K562 (cell line): Measurements from ENCODE around the gene RPRD1B. TPM values are rescaled to one million over a fixed set of nuclear protein-coding genes. Genes with fewer than 3 reads are reported as not detected.

ENCODE experiments used
- ATAC-seq: fragments of 200-7000 bp; cut with Tn5 transposase; 3 replicates; pipeline ENCODE4 v1.9.1; 2020; ENCODE audit warnings: moderate library complexity
- BruUV-seq: library from RNA; stranded (reverse); fragments of 400-500 nt; replicated peaks from 2 replicates; lab custom pipeline; 2021; lab: Mats Ljungman, UMichigan
- CTCF ChIA-PET: fragments of 300-600 bp; formaldehyde crosslinking; extraction: SDS; loops from one replicate; lab custom pipeline; 2021; ENCODE audit warnings: low intra/inter-chr PET ratio; lab: Yijun Ruan, JAX
- POLR2A ChIA-PET: fragments of 300-600, 350-650 bp; sonication (Branson Sonifier 250); formaldehyde crosslinking; extraction: SDS; loops from one replicate; lab custom pipeline; 2021; ENCODE audit warnings: antibody characterized with exemption, inconsistent platforms; lab: Yijun Ruan, JAX
- DNase-seq, 4 experiments: peaks; one replicate each; pipeline versions ENCODE4 v3.0.0 to v3.0.0-alpha.2; 2011 to 2018; ENCODE audit warnings: low spot score in 3 of 4, mixed read lengths in 3 of 4; ENCODE audit errors: extremely low read depth in 1 of 4
- FAIRE-seq: peaks from 2 replicates; lab custom pipeline; 2011; peaks lifted over from hg19 to GRCh38; lab: Jason Lieb, UNC
- H2AFZ ChIP-seq: 2 replicates; pipeline ENCODE4 v1.6.0; 2011; ENCODE audit warnings: low read depth, low read length, control low read depth, inconsistent platforms
- H3K27ac ChIP-seq: fragments of 200-600 bp; 3 replicates; pipeline ENCODE4 v1.8.0; 2011; ENCODE audit warnings: low read depth, mild to moderate bottlenecking, control low read depth, inconsistent platforms, low read length, moderate library complexity, mixed read lengths; ENCODE audit errors: extremely low read depth
- H3K27me3 ChIP-seq, 2 experiments: fragments of 300-600 bp in 1 of 2; 2 replicates in 1 of 2; 3 replicates in 1 of 2; pipeline versions ENCODE4 v1.6.0 to v1.8.0; 2011; ENCODE audit warnings: inconsistent platforms in 2 of 2, low read length in 2 of 2, mild to moderate bottlenecking in 1 of 2, mixed read lengths in 1 of 2, moderate library complexity in 1 of 2; ENCODE audit not compliant: control insufficient read depth in 2 of 2, insufficient read depth in 2 of 2
- H3K36me3 ChIP-seq: fragments of 300-600 bp; 3 replicates; pipeline ENCODE4 v1.8.0; 2011; ENCODE audit warnings: mild to moderate bottlenecking, low read length, inconsistent platforms; ENCODE audit not compliant: control insufficient read depth, insufficient read depth
- H3K4me1 ChIP-seq, 2 experiments: fragments of 200-600 bp in 1 of 2; replicated peaks in 1 of 2; 2 replicates in 1 of 2; 3 replicates in 1 of 2; pipeline versions ENCODE4 v1.5.1 to v1.8.0; 2011; ENCODE audit warnings: inconsistent platforms in 2 of 2, low read length in 2 of 2, mild to moderate bottlenecking in 1 of 2, mixed read lengths in 1 of 2, moderate library complexity in 1 of 2; ENCODE audit not compliant: control insufficient read depth in 2 of 2, insufficient read depth in 2 of 2
- H3K4me2 ChIP-seq: 2 replicates; pipeline ENCODE4 v1.6.1; 2011; ENCODE audit warnings: low read length, control low read depth, inconsistent platforms, mixed read lengths; ENCODE audit not compliant: insufficient read depth
- H3K4me3 ChIP-seq: fragments of 200-600 bp; sonication (generic), shearing (Covaris generic); 2 replicates; pipeline ENCODE4 v1.5.1; 2016; ENCODE audit warnings: control low read depth, inconsistent platforms
- H3K79me2 ChIP-seq: fragments of 200-600 bp; 3 replicates; pipeline ENCODE4 v1.8.0; 2011; ENCODE audit warnings: low read length, inconsistent platforms; ENCODE audit not compliant: control insufficient read depth, insufficient read depth
- H3K9ac ChIP-seq, 2 experiments: 2 replicates each; pipeline versions ENCODE4 v1.6.0 to v1.6.1; 2011; ENCODE audit warnings: low read depth in 2 of 2, low read length in 2 of 2, control low read depth in 1 of 2, inconsistent platforms in 1 of 2, mild to moderate bottlenecking in 1 of 2, mixed read lengths in 1 of 2; ENCODE audit not compliant: insufficient read depth in 1 of 2
- H3K9me1 ChIP-seq: one replicate; pipeline ENCODE4 v1.6.0; 2011; ENCODE audit warnings: inconsistent platforms, mild to moderate bottlenecking, low read length, moderate library complexity; ENCODE audit not compliant: control insufficient read depth, insufficient read depth
- H3K9me3 ChIP-seq: replicated peaks from 2 replicates; pipeline ENCODE4 v1.5.1; 2011; ENCODE audit warnings: low read depth, low read length, inconsistent platforms; ENCODE audit not compliant: control insufficient read depth, insufficient read depth
- H4K20me1 ChIP-seq: replicated peaks from 2 replicates; pipeline ENCODE4 v1.6.1; 2011; ENCODE audit warnings: low read length, inconsistent platforms, mixed read lengths; ENCODE audit not compliant: control insufficient read depth, insufficient read depth
- C11orf30 ChIP-seq: fragments of 450-650 bp; IDR thresholded peaks from 2 replicates; pipeline ENCODE4 v1.6.1; 2016; ENCODE audit warnings: low read depth, mild to moderate bottlenecking
- ELK1 ChIP-seq: sonication (generic); formaldehyde crosslinking; IDR thresholded peaks from 2 replicates; pipeline ENCODE4 v1.8.1; 2022; ENCODE audit warnings: missing genetic modification reagents
- RFX7 ChIP-seq: fragments of 250-450 bp; sonication (Bioruptor Pico); IDR thresholded peaks from 2 replicates; pipeline ENCODE4 v1.5.1; 2021; ENCODE audit warnings: mild to moderate bottlenecking
- TFE3 ChIP-seq: fragments of 450-650 bp; formaldehyde crosslinking; IDR thresholded peaks from 2 replicates; pipeline ENCODE4 v1.4.0; 2020; ENCODE audit warnings: mild to moderate bottlenecking, mixed read lengths
- WGBS: fragments of 100-300 bp; shearing (Covaris generic); methylation state at CpG from one replicate; pipeline ENCODE4 v1.1.6; 2016; ENCODE audit warnings: low coverage, mixed read lengths; ENCODE audit not compliant: insufficient coverage; ENCODE audit errors: missing lambda C conversion rate; 5-methylcytosine and 5-hydroxymethylcytosine counted together
- in situ Hi-C: fragments of 300-500 bp; cut with MboI; formaldehyde crosslinking; loops from 4 replicates; pipeline ENCODE4 v1.15.0; 2018; ENCODE audit warnings: inconsistent platforms, mixed read lengths
- intact Hi-C: fragments of 100-400 bp; cut with micrococcal nuclease; formaldehyde crosslinking; loops from 2 replicates; pipeline ENCODE4 v1.14.2; 2022
- polyA plus RNA-seq, 8 experiments: library from polyadenylated mRNA; depleted of rRNA in 4 of 8; stranded (reverse) in 5 of 8; unstranded in 3 of 8; fragments of >200 nt; fragmentation: Nextera tagmentation in 2 of 8; fragmentation: Illumina TruSeq in 1 of 8; extraction: Ambion mirVana in 2 of 8; extraction: Trizol in 1 of 8; gene quantifications; 2 replicates each; pipeline versions ENCODE4 v1.2.1 to v1.2.3, GENCODE V29; 2011 to 2014; ENCODE audit warnings: inconsistent platforms in 1 of 8, missing spikeins in 1 of 8
- total RNA-seq, 7 experiments: library from RNA; depleted of rRNA in 6 of 7; stranded (reverse); fragments of >200 nt in 6 of 7; fragmentation: Illumina TruSeq in 2 of 7; extraction: Trizol in 2 of 7; gene quantifications; 2 replicates each; pipeline versions ENCODE4 v1.2.1 to v1.2.3, GENCODE V29; 2011 to 2021; ENCODE audit warnings: low replicate concordance in 1 of 7

The RPRD1B gene
- total and polyA plus RNA-seq, 9 of the 15 experiments (the other 6 are each of a cell fraction or from before 2014, with no cell fraction given) = 5.5 to 43.0 (median 24.4) TPM

- Histone ChIP-seq H3K36me3 (peaks cover 93% of the 10 kb centered on the region), H3K27me3 (no peaks in the 10 kb centered on the region), H3K27ac (no peak overlapping the region), H3K4me2 (no peak overlapping the region), H2AFZ (no peak overlapping the region), H3K9ac (no peak overlapping the region), H4K20me1 (peaks cover 20% of the 10 kb centered on the region), H3K9me1 (peaks cover 9% of the 10 kb centered on the region), H3K4me1 (peaks cover 8 to 10% of the 10 kb centered on the region in 2 experiments; a peak in 3 of 5 replicates), H3K79me2 (no peaks in the 10 kb centered on the region)
- whole genome bisulfite sequencing = 94% methylated on average over 4 of the region's 4 CpGs
- in situ Hi-C loops (no loop called here), intact Hi-C loops (loop anchor here (2.0 to 10.0 kb wide), 2 partner anchors 337 to 427 kb away; no protein-coding TSS in a partner anchor)
- no TSS peak for BruUV-seq
- POLR2A ChIA-PET = no interaction called here
- CTCF ChIA-PET = interaction anchor here (0.6 to 0.7 kb wide), 2 partner anchors 51 to 280 kb away, joined by 3 read pairs; no protein-coding TSS in a partner anchor
- TF ChIP-seq C11orf30 = no peak
- TF ChIP-seq TFE3 = no peak
- TF ChIP-seq ELK1 (CRISPR knock-in tag) = no peak
- no peak for TF ChIP-seq RFX7 (CRISPR knock-in tag)
- TF ChIP-seq, all 486 proteins: peak for 0
- H3K9me3 ChIP-seq = no peaks in the 10 kb centered on the region
- no peak overlapping the region for H3K4me3 ChIP-seq
- ATAC-seq = no peak
- no peak for FAIRE-seq
- DNase-seq = no peak
Observed at GRCh38 chr20:37991908-37992307, 41.6 kb upstream of the RPRD1B start.
